NK-92 (cell line): ENCODE measurements around the gene RASGRP1.

Source experiments
- DNase-seq: peaks from one replicate; lab custom pipeline; 2025; ENCODE audit not compliant: unreplicated experiment; lab: John Stamatoyannopoulos, UW

The RASGRP1 gene

DNA sequence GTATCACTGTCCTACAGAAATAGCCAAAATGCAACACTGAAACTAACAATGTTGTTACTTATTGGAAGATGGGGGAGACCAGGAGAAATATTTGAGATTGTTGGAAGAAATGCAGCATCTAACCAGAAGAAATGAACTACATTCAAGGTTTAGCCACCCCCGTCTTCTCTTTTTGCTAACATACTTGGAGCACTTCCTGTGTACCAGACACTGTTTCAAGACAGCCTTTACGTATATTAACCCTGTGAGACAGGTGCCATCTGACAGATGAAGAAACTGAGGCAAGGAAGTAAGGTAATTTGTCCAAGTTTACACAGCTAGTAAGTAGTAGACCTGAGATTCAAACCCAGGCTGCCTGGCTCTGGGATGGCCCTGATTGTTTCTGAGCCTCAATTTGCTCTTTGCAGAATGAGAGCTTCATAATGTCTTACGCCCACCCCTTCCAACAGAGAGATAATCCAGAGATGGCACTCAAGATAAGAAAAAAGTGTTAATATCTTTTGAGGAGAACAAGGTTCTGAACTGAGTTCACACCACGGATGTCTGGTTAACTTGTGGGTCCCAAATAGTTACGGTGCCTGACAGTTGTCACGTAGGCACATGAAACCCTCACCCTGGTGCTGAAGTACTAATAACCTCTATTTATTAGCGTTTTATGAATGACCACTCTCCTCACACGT is 26.1 kb downstream of the RASGRP1 start:
- DNase-seq = no peak

GRCh38 chr15:38536201-38536676 is 28.4 kb downstream of the RASGRP1 start:
- DNase-seq = no peak

DNA sequence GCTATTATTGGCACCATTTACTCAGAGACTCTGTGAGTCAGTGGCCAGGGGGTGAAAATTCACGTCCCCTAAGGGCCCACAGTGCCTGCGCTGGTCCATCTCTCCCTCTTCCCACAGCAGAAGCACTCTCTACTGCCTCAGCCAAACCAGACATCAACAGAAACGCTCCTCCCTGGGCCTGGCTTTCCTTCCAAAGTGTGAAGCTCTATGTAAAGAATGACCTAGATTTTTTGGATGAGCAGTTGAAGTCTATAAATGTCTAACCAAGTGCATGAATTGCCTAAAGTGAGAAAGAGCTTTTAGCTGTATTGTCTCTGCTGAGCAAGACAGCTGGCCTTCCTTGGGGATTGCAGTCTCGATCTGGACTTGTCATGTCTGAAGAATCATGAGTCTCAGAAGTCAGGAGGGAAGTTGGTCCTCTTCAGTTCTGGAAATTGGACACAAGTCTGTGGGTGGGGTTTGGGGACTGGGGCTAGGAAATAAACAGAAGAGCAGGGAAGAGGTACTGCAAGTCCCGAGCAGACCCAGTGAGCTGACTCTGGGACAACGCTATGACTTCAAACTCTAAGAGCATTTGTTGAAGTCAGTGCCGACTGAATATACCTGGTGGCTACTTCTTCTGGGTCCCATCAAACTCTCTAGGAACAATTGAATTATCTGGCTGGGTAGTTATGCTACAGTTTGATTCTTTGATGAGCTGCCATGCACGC is 29.0 kb downstream of the RASGRP1 start:
- DNase-seq = no peak

DNA sequence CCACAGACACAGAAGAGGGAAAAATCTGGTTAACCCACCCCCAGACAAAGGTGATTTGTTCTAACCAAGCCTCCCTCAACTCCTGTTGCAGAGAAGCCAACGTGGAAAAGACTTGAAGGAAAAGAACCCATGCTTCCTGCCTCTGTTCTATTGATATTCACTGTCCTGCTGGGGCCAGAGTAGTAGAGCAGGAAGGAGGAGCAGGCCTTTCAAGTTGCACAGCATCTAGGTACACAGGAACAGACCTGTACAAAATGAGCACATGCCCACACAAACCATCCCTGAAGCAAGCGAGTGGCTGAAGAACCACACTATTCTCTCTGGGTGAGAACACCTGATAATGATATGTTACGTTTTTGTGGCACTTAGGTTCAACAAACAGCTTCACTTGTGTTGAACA is 29.9 kb downstream of the RASGRP1 start:
- DNase-seq = no peak

- DNase-seq = no peak
Observed at GRCh38 chr15:38533926-38534325, 30.7 kb downstream of the RASGRP1 start.

- no peak for DNase-seq
Observed at GRCh38 chr15:38533416-38533915, 31.1 kb downstream of the RASGRP1 start.

GRCh38 chr15:38532728-38533127 is 31.9 kb downstream of the RASGRP1 start:
- no peak for DNase-seq

DNA sequence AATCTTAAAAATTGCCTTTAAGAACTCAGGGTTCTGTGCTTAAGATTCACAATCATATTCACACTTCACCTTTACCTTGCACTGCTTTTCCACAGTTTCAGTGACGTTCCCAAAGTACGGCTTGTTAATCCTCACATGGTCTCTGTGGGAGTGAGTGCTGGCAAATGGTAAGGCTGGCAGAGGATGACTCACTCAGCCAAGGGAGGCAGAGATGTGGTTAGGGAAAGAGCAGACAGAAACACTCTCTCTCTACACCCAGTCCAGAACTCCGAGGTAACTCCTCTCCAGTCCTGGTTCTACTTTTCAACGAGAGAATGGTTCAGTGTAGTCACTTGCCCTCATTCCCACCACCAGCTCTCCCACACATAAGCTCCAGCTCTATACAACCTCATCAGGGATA is 33.1 kb downstream of the RASGRP1 start:
- DNase-seq = no peak

- no peak for DNase-seq
Observed at GRCh38 chr15:38530113-38530512, 34.5 kb downstream of the RASGRP1 start.

- no peak for DNase-seq
Observed at GRCh38 chr15:38528294-38528693, 36.3 kb downstream of the RASGRP1 start.

DNA sequence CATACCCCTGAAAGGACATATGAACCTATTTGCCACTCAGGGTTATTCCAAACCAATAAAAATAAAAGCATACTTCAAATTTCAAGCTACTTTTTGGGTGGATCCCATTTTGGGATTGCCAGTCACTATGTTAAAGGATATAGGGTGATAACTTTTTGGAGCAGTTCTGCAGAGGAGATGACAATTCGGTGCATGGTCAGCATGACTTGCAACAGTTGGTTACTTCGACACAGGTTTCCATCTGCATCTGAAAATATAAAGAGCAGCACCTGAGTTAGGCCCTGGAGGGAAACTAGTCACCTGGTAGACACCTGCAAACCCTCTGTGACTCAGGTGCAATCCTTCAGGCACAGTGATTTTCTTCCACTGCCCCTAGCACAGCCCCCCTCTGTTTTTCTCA is 38.5 kb downstream of the RASGRP1 start:
- DNase-seq = no peak

GRCh38 chr15:38525489-38525888 is 39.1 kb downstream of the RASGRP1 start:
- no peak for DNase-seq

- DNase-seq = no peak
Observed at GRCh38 chr15:38524156-38524555, 40.5 kb downstream of the RASGRP1 start.

DNA sequence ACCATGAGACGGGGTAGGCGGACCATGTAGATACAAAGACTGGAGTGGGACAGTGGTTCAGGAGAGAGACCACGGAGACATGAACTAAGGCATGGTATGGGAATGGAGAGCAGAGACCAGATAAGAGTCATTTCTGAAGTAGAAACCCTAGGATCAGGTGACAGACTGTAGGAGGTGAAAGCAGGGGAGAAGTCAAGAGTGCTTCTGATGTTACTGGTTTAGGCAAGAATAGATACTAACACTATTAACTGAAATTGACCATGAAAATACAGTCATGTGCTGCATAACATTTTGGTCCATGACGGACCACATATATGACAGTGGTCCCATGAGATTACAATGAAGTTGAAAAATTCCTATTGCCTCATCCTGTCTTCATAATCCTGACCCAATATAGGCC is 41.7 kb downstream of the RASGRP1 start:
- DNase-seq = no peak

DNA sequence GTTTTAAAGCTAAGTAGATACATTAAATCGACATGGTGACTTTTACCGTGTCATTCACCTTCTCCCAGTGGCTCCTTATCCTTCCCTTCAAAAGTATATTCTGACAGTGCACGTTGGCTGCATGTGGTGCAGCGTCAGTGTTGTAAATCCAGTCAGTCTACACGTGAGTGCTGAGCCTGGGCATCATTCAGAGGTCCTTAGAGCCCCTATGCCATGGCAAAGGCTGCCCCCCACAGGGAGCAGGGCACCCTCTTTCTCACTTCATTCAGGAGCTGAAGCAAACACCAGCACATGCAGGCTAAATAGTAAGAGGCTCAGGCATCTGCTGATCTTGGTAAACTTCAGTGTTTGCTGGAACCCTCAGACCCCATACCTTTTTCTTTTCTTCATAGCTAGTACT is 43.3 kb downstream of the RASGRP1 start:
- DNase-seq = no peak

DNA sequence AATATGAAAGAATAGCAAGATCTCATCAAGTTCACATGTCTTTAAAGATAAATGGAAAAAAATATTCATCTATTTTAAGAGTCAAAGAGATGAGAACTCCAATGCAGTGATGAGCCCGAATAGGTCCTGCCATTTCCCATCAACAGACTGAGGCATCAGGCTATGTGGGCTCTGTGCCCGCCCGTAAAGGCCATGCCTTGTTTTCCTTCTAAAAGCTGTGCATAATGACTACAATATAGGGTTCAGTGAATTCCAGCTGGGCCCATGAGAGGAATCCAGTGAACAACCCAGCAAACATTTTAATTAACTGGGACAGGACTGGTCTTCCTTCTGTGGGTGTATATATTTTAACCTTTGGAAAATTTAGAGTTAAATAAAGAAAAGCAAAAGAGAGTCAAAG is 44.6 kb downstream of the RASGRP1 start:
- DNase-seq = no peak

DNA sequence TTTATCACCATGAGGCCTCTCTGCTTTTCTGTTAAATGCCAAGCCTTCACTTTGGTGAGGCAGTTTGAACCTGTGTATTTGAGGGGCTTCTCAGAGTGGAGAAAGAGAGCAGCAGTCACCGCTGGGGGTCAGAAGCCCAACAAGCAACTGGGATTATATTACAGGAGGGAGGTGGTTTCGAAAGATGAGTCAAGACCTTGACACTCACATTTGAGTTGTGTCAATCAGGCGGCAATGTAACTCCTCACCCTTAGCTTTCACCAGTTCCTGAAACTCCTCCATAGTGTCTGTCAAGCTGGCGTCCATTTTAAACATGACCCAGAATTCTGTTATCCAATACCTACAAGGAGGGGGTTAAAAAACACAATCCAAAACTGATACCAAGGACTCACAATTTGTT is 46.5 kb downstream of the RASGRP1 start:
- no peak for DNase-seq

- DNase-seq = no peak
Observed at GRCh38 chr15:38517312-38517975, 47.2 kb downstream of the RASGRP1 start.

DNA sequence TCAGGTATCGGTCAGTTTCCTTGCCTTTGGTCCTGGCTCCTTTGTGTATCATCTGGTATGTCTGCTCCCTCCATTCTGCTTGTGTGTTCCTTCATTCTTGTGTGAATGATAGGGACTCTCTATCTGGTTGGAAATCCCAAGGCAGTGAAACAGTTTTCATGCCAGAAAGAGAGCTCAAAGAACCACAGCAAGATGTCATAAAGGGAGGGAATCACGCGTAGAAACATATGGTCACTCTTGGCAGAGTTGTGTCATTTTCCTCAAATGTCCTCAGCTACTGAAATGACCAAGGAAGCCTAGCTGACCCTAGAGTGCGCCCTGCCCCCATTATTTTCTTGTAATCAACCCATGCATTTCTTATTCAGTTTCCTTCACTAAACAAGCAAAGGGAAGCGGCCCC is 48.0 kb downstream of the RASGRP1 start:
- DNase-seq = no peak

- no peak for DNase-seq
Observed at GRCh38 chr15:38514601-38515000, 50.0 kb downstream of the RASGRP1 start.

GRCh38 chr15:38512901-38513300 is 51.7 kb downstream of the RASGRP1 start:
- DNase-seq = no peak

- no peak for DNase-seq
Observed at GRCh38 chr15:38509152-38509551, 55.5 kb downstream of the RASGRP1 start.
